K562 (cell line): ENCODE data around the gene RALGPS1. TPM values are rescaled to one million over a fixed set of nuclear protein-coding genes. Genes with fewer than 3 reads are reported as not detected.

ENCODE experiments used
- ATAC-seq: fragments of 200-7000 bp; cut with Tn5 transposase; 3 replicates; pipeline ENCODE4 v1.9.1; 2020; ENCODE audit warnings: moderate library complexity
- BruUV-seq: library from RNA; stranded (reverse); fragments of 400-500 nt; replicated peaks from 2 replicates; lab custom pipeline; 2021; lab: Mats Ljungman, UMichigan
- CTCF ChIA-PET: fragments of 300-600 bp; formaldehyde crosslinking; extraction: SDS; loops from one replicate; lab custom pipeline; 2021; ENCODE audit warnings: low intra/inter-chr PET ratio; lab: Yijun Ruan, JAX
- POLR2A ChIA-PET: fragments of 300-600, 350-650 bp; sonication (Branson Sonifier 250); formaldehyde crosslinking; extraction: SDS; loops from one replicate; lab custom pipeline; 2021; ENCODE audit warnings: antibody characterized with exemption, inconsistent platforms; lab: Yijun Ruan, JAX
- DNase-seq, 4 experiments: peaks; one replicate each; pipeline versions ENCODE4 v3.0.0 to v3.0.0-alpha.2; 2011 to 2018; ENCODE audit warnings: low spot score in 3 of 4, mixed read lengths in 3 of 4; ENCODE audit errors: extremely low read depth in 1 of 4
- FAIRE-seq: peaks from 2 replicates; lab custom pipeline; 2011; peaks lifted over from hg19 to GRCh38; lab: Jason Lieb, UNC
- H2AFZ ChIP-seq: 2 replicates; pipeline ENCODE4 v1.6.0; 2011; ENCODE audit warnings: low read depth, low read length, control low read depth, inconsistent platforms
- H3K27ac ChIP-seq: fragments of 200-600 bp; 3 replicates; pipeline ENCODE4 v1.8.0; 2011; ENCODE audit warnings: low read depth, mild to moderate bottlenecking, control low read depth, inconsistent platforms, low read length, moderate library complexity, mixed read lengths; ENCODE audit errors: extremely low read depth
- H3K27me3 ChIP-seq, 2 experiments: fragments of 300-600 bp in 1 of 2; 2 replicates in 1 of 2; 3 replicates in 1 of 2; pipeline versions ENCODE4 v1.6.0 to v1.8.0; 2011; ENCODE audit warnings: inconsistent platforms in 2 of 2, low read length in 2 of 2, mild to moderate bottlenecking in 1 of 2, mixed read lengths in 1 of 2, moderate library complexity in 1 of 2; ENCODE audit not compliant: control insufficient read depth in 2 of 2, insufficient read depth in 2 of 2
- H3K36me3 ChIP-seq: fragments of 300-600 bp; 3 replicates; pipeline ENCODE4 v1.8.0; 2011; ENCODE audit warnings: mild to moderate bottlenecking, low read length, inconsistent platforms; ENCODE audit not compliant: control insufficient read depth, insufficient read depth
- H3K4me1 ChIP-seq, 2 experiments: fragments of 200-600 bp in 1 of 2; replicated peaks in 1 of 2; 2 replicates in 1 of 2; 3 replicates in 1 of 2; pipeline versions ENCODE4 v1.5.1 to v1.8.0; 2011; ENCODE audit warnings: inconsistent platforms in 2 of 2, low read length in 2 of 2, mild to moderate bottlenecking in 1 of 2, mixed read lengths in 1 of 2, moderate library complexity in 1 of 2; ENCODE audit not compliant: control insufficient read depth in 2 of 2, insufficient read depth in 2 of 2
- H3K4me2 ChIP-seq: 2 replicates; pipeline ENCODE4 v1.6.1; 2011; ENCODE audit warnings: low read length, control low read depth, inconsistent platforms, mixed read lengths; ENCODE audit not compliant: insufficient read depth
- H3K4me3 ChIP-seq: fragments of 200-600 bp; sonication (generic), shearing (Covaris generic); 2 replicates; pipeline ENCODE4 v1.5.1; 2016; ENCODE audit warnings: control low read depth, inconsistent platforms
- H3K79me2 ChIP-seq: fragments of 200-600 bp; 3 replicates; pipeline ENCODE4 v1.8.0; 2011; ENCODE audit warnings: low read length, inconsistent platforms; ENCODE audit not compliant: control insufficient read depth, insufficient read depth
- H3K9ac ChIP-seq, 2 experiments: 2 replicates each; pipeline versions ENCODE4 v1.6.0 to v1.6.1; 2011; ENCODE audit warnings: low read depth in 2 of 2, low read length in 2 of 2, control low read depth in 1 of 2, inconsistent platforms in 1 of 2, mild to moderate bottlenecking in 1 of 2, mixed read lengths in 1 of 2; ENCODE audit not compliant: insufficient read depth in 1 of 2
- H3K9me1 ChIP-seq: one replicate; pipeline ENCODE4 v1.6.0; 2011; ENCODE audit warnings: inconsistent platforms, mild to moderate bottlenecking, low read length, moderate library complexity; ENCODE audit not compliant: control insufficient read depth, insufficient read depth
- H3K9me3 ChIP-seq: replicated peaks from 2 replicates; pipeline ENCODE4 v1.5.1; 2011; ENCODE audit warnings: low read depth, low read length, inconsistent platforms; ENCODE audit not compliant: control insufficient read depth, insufficient read depth
- H4K20me1 ChIP-seq: replicated peaks from 2 replicates; pipeline ENCODE4 v1.6.1; 2011; ENCODE audit warnings: low read length, inconsistent platforms, mixed read lengths; ENCODE audit not compliant: control insufficient read depth, insufficient read depth
- AFF1 ChIP-seq, 2 experiments: fragments of 450-650 bp; IDR thresholded peaks; 2 replicates each; pipeline ENCODE4 v1.6.1; 2018; ENCODE audit warnings: mild to moderate bottlenecking in 2 of 2, low read depth in 1 of 2; ENCODE audit not compliant: partially characterized antibody in 2 of 2
- KAT7 ChIP-seq: sonication (generic); formaldehyde crosslinking; IDR thresholded peaks from 2 replicates; pipeline ENCODE4 v1.8.0; 2022; ENCODE audit warnings: missing genetic modification reagents, mild to moderate bottlenecking, borderline replicate concordance
- KHSRP ChIP-seq: fragments of 450-650 bp; IDR thresholded peaks from 2 replicates; pipeline ENCODE4 v1.6.1; 2017
- MEF2D ChIP-seq: conservative IDR thresholded peaks from 2 replicates; pipeline ENCODE4 v1.6.1; 2016; ENCODE audit warnings: low read depth, missing genetic modification characterization, missing compliant biosample characterization
- POLR2AphosphoS2 ChIP-seq: IDR thresholded peaks from 2 replicates; pipeline ENCODE4 v1.6.1; 2012; ENCODE audit warnings: low read length, improper control_type of control experiment
- PTRF ChIP-seq: fragments of 450-650 bp; IDR thresholded peaks from 2 replicates; pipeline ENCODE4 v1.6.1; 2016; ENCODE audit warnings: mild to moderate bottlenecking, missing genetic modification characterization, missing compliant biosample characterization
- RBM25 ChIP-seq: fragments of 200-400 bp; formaldehyde crosslinking; IDR thresholded peaks from 2 replicates; pipeline ENCODE4 v1.6.1; 2018; ENCODE audit warnings: low read length, low read depth, moderate library complexity; ENCODE audit not compliant: severe bottlenecking
- ZNF174 ChIP-seq: fragments of 250-450 bp; sonication (Bioruptor Pico); IDR thresholded peaks from 2 replicates; pipeline ENCODE4 v1.4.0; 2020; ENCODE audit warnings: mild to moderate bottlenecking
- ZNF512 ChIP-seq: IDR thresholded peaks from 2 replicates; pipeline ENCODE4 v1.6.1; 2016; ENCODE audit warnings: missing genetic modification characterization, missing compliant biosample characterization
- WGBS: fragments of 100-300 bp; shearing (Covaris generic); methylation state at CpG from one replicate; pipeline ENCODE4 v1.1.6; 2016; ENCODE audit warnings: low coverage, mixed read lengths; ENCODE audit not compliant: insufficient coverage; ENCODE audit errors: missing lambda C conversion rate; 5-methylcytosine and 5-hydroxymethylcytosine counted together
- in situ Hi-C: fragments of 300-500 bp; cut with MboI; formaldehyde crosslinking; loops from 4 replicates; pipeline ENCODE4 v1.15.0; 2018; ENCODE audit warnings: inconsistent platforms, mixed read lengths
- intact Hi-C: fragments of 100-400 bp; cut with micrococcal nuclease; formaldehyde crosslinking; loops from 2 replicates; pipeline ENCODE4 v1.14.2; 2022
- polyA plus RNA-seq, 8 experiments: library from polyadenylated mRNA; depleted of rRNA in 4 of 8; stranded (reverse) in 5 of 8; unstranded in 3 of 8; fragments of >200 nt; fragmentation: Nextera tagmentation in 2 of 8; fragmentation: Illumina TruSeq in 1 of 8; extraction: Ambion mirVana in 2 of 8; extraction: Trizol in 1 of 8; gene quantifications; 2 replicates each; pipeline versions ENCODE4 v1.2.1 to v1.2.3, GENCODE V29; 2011 to 2014; ENCODE audit warnings: inconsistent platforms in 1 of 8, missing spikeins in 1 of 8
- total RNA-seq, 7 experiments: library from RNA; depleted of rRNA in 6 of 7; stranded (reverse); fragments of >200 nt in 6 of 7; fragmentation: Illumina TruSeq in 2 of 7; extraction: Trizol in 2 of 7; gene quantifications; 2 replicates each; pipeline versions ENCODE4 v1.2.1 to v1.2.3, GENCODE V29; 2011 to 2021; ENCODE audit warnings: low replicate concordance in 1 of 7

Gene RALGPS1
- total and polyA plus RNA-seq, 9 of the 15 experiments (the other 6 are each of a cell fraction or from before 2014, with no cell fraction given), result 0.04 to 2.6 (median 1.5) TPM

GRCh38 chr9:127163409-127163808 is 248.8 kb downstream of the RALGPS1 start (continued):
- no peak for TF ChIP-seq PTRF (tag)
- TF ChIP-seq RBM25, result no peak
- no peak for TF ChIP-seq KAT7 (CRISPR knock-in tag)

- peaks cover 16 to 26% of the 10 kb centered on the region in 2 experiments; a peak in 4 of 5 replicates for H3K4me1 ChIP-seq
- intact Hi-C loops, result no loop called here
- DNase-seq, result no peak
Measured at GRCh38 chr9:127165116-127165515, 250.5 kb downstream of the RALGPS1 start.

More at GRCh38 chr9:127165116-127165515, 250.5 kb downstream of the RALGPS1 start:
- Histone ChIP-seq H3K9ac (0 out of 4 replicates have a peak overlapping the region, but pooled peaks of 1 of the 2 experiments have one; percentile 48), H3K79me2 (no peaks in the 10 kb centered on the region), H3K9me1 (no peaks in the 10 kb centered on the region), H4K20me1 (0 out of 2 replicates have a peak, but pooled peaks cover 3% of the 10 kb centered on the region), H3K27ac (no peak overlapping the region), H2AFZ (no peak overlapping the region), H3K4me2 (no peak overlapping the region), H3K36me3 (no peaks in the 10 kb centered on the region), H3K27me3 (no peaks in the 10 kb centered on the region), H3K4me3 (no peak overlapping the region), H3K9me3 (no peaks in the 10 kb centered on the region)
- WGBS, result 26% methylated on average over 4 of the region's 4 CpGs
- ATAC-seq (no peak), FAIRE-seq (no peak)
- ChIA-PET CTCF (no interaction called here), POLR2A (interaction anchor here (0.7 to 1.0 kb wide), 3 partner anchors 25 to 47 kb away, joined by 3 to 4 read pairs (median 3); no protein-coding TSS in a partner anchor)
- in situ Hi-C loops, result no loop called here
- no TSS peak for BruUV-seq
- TF ChIP-seq POLR2AphosphoS2, result no peak
- no peak for TF ChIP-seq ZNF512 (tag)
- no peak for TF ChIP-seq ZNF174 (CRISPR knock-in tag)
- no peak for TF ChIP-seq KHSRP
- no peak for TF ChIP-seq AFF1 (IDR thresholded peaks at IDR 0.05; ENCODE audit: low read depth in 1 of 2, partially characterized antibody in 2 of 2)
- TF ChIP-seq MEF2D (tag), result no peak
